Transverse colon (tissue), 4 donors: ENCODE data around the gene ITGB5. TPM values are rescaled to one million over a fixed set of nuclear protein-coding genes. Genes with fewer than 3 reads are reported as not detected.

Source experiments
- DNase-seq: peaks from one replicate; pipeline ENCODE4 v3.0.0-alpha.2; 2019
- H3K27ac ChIP-seq, 4 donors: fragments of 200-600 bp; sonication (generic); 2 replicates each; pipeline ENCODE4 v1.5.1; 2016 to 2018; ENCODE audit warnings: inconsistent platforms in 4 of 4
- H3K27me3 ChIP-seq: fragments of 200-600 bp; sonication (generic); 2 replicates; pipeline ENCODE4 v1.5.1; 2017; ENCODE audit warnings: inconsistent platforms
- H3K36me3 ChIP-seq, 4 donors: fragments of 200-600 bp; sonication (generic); 2 replicates each; pipeline ENCODE4 v1.5.1; 2017 to 2019; ENCODE audit warnings: inconsistent platforms in 4 of 4
- H3K4me1 ChIP-seq, 4 donors: fragments of 200-600 bp; sonication (generic); 2 replicates each; pipeline ENCODE4 v1.5.1; 2017 to 2020; ENCODE audit warnings: inconsistent platforms in 4 of 4
- H3K4me3 ChIP-seq, 4 donors: fragments of 200-600 bp; sonication (generic); 1 replicate in 1 of 4; 2 replicates in 3 of 4; pipeline versions ENCODE4 v1.5.1 to v1.6.1; 2017 to 2019; ENCODE audit warnings: inconsistent platforms in 4 of 4
- H3K9me3 ChIP-seq, 2 donors: fragments of 200-600 bp; sonication (generic); 2 replicates each; pipeline ENCODE4 v1.5.1; 2017 to 2019; ENCODE audit warnings: inconsistent platforms in 2 of 2
- EP300 ChIP-seq: sonication (generic); formaldehyde crosslinking; IDR thresholded peaks from one replicate; pipeline ENCODE4 v1.6.1; 2017; ENCODE audit warnings: antibody characterized with exemption, low read depth
- POLR2A ChIP-seq: fragments of 450-650 bp; IDR thresholded peaks from one replicate; pipeline ENCODE4 v1.6.1; 2016; ENCODE audit warnings: antibody characterized with exemption, mild to moderate bottlenecking, moderate library complexity
- POLR2AphosphoS5 ChIP-seq, 3 donors: sonication (generic); formaldehyde crosslinking; IDR thresholded peaks; one replicate each; pipeline ENCODE4 v1.6.1; 2016; ENCODE audit warnings: antibody characterized with exemption in 3 of 3
- WGBS, 2 donors: methylation state at CpG; one replicate each; pipeline ENCODE4 v1.1.5; 2018; ENCODE audit warnings: low coverage in 1 of 2; 5-methylcytosine and 5-hydroxymethylcytosine counted together
- in situ Hi-C, 4 donors: fragments of 200-750 bp; cut with MboI; loops; one replicate each; pipeline versions ENCODE4 v1.15.0 to v1.15.1; 2017; ENCODE audit warnings: low sequenced_read_pairs in 3 of 4, low pct_ligation_motif_present in 1 of 4, low pct_unique_long_range_greater_than_20kb in 1 of 4
- intact Hi-C: fragments of 100-400 bp; cut with DNase I; formaldehyde crosslinking; loops from one replicate; pipeline ENCODE4 v1.15.1; 2023; ENCODE audit warnings: low total_unique reads
- total RNA-seq, 4 donors: library from RNA; depleted of rRNA; stranded (reverse); fragments of >200 nt; gene quantifications; one replicate each; pipeline ENCODE4 v1.1.0, GENCODE V29; 2016
- TF ChIP-seq, protein P1 (sequence below), 5 experiments: fragments of 200-600 bp in 3 of 5; fragments of 450-650 bp in 2 of 5; sonication (generic) in 3 of 5; IDR thresholded peaks; 1 replicate in 2 of 5; 2 replicates in 3 of 5; pipeline ENCODE4 v1.5.1; 2016 to 2017; ENCODE audit warnings: antibody characterized with exemption in 5 of 5, inconsistent platforms in 3 of 5, mild to moderate bottlenecking in 2 of 5, moderate library complexity in 1 of 5

Gene ITGB5
- total RNA-seq, 4 donors from 2014 or later, result 62.8 to 572 (median 105) TPM

DNA sequence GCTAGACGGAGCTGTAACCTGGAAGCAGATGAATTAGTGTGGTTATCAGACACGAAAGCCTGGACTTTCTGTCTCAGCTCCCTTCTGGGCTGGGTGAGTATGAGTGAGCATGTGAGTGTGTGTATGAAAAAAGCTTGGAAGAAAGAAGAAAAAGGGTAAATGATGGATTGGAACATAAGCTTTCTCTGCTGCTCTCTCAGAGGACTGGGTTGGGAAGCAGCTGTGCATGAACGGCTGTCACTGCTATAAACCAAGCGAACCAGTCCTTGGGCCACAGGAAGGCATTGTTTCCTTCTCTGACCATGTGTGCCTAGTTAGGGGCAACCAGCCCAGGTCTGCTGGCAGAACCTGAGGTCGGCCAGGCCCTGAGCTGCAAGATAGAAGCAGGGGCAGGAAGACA lies 119.9 kb downstream of the ITGB5 start:
- WGBS, 2 donors, result 80 to 87% methylated on average over 3 to 5 of the region's 5 CpGs
- Histone ChIP-seq H3K27me3 (no peaks in the 10 kb centered on the region), H3K27ac (no peak overlapping the region), H3K4me1 (peaks cover 11 to 21% (median 17%) of the 10 kb centered on the region in 4 donors), H3K36me3 (peaks cover 0 to 14% (median 0%) of the 10 kb centered on the region in 4 donors), H3K4me3 (no peak overlapping the region), H3K9me3 (no peaks in the 10 kb centered on the region)
- intact Hi-C loops, result no loop called here
- no peak for DNase-seq
- in situ Hi-C loops, result loop anchor here in 1 of 4 donors (25.0 kb wide), 1 partner anchor 670 kb away; no protein-coding TSS in a partner anchor
- TF ChIP-seq EP300 (no peak), POLR2A (no peak), POLR2AphosphoS5 (IDR thresholded peaks at IDR 0.05) (no peak)
- TF ChIP-seq, protein P1, sequence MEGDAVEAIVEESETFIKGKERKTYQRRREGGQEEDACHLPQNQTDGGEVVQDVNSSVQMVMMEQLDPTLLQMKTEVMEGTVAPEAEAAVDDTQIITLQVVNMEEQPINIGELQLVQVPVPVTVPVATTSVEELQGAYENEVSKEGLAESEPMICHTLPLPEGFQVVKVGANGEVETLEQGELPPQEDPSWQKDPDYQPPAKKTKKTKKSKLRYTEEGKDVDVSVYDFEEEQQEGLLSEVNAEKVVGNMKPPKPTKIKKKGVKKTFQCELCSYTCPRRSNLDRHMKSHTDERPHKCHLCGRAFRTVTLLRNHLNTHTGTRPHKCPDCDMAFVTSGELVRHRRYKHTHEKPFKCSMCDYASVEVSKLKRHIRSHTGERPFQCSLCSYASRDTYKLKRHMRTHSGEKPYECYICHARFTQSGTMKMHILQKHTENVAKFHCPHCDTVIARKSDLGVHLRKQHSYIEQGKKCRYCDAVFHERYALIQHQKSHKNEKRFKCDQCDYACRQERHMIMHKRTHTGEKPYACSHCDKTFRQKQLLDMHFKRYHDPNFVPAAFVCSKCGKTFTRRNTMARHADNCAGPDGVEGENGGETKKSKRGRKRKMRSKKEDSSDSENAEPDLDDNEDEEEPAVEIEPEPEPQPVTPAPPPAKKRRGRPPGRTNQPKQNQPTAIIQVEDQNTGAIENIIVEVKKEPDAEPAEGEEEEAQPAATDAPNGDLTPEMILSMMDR (IDR thresholded peaks at IDR 0.05), result no peak

- no peak overlapping the region for H3K27ac ChIP-seq
- TF ChIP-seq, protein P1 (IDR thresholded peaks at IDR 0.05), result no peak
- no peak for TF ChIP-seq POLR2A
- no peak for TF ChIP-seq EP300
- TF ChIP-seq POLR2AphosphoS5 (IDR thresholded peaks at IDR 0.05), result no peak
- H3K4me1 ChIP-seq, result peaks cover 8 to 13% (median 12%) of the 10 kb centered on the region in 4 donors
- WGBS, 2 donors, result 88 to 93% methylated on average over 3 to 16 of the region's 16 CpGs
- no peaks in the 10 kb centered on the region for H3K27me3 ChIP-seq
- no peak for DNase-seq
- in situ Hi-C loops, result loop anchor here in 1 of 4 donors (25.0 kb wide), 1 partner anchor 671 kb away; no protein-coding TSS in a partner anchor
- no peak overlapping the region for H3K4me3 ChIP-seq
- peaks cover 0 to 14% (median 0%) of the 10 kb centered on the region in 4 donors for H3K36me3 ChIP-seq
- intact Hi-C loops, result no loop called here
- H3K9me3 ChIP-seq, result no peaks in the 10 kb centered on the region
Measured at GRCh38 chr3:124766113-124767095, 120.8 kb downstream of the ITGB5 start.

GRCh38 chr3:124765197-124765840 lies 121.8 kb downstream of the ITGB5 start:
- Histone ChIP-seq H3K9me3 (no peaks in the 10 kb centered on the region), H3K27ac (no peak overlapping the region), H3K4me1 (peaks cover 0 to 11% (median 10%) of the 10 kb centered on the region in 4 donors), H3K36me3 (peaks cover 0 to 14% (median 0%) of the 10 kb centered on the region in 4 donors), H3K27me3 (no peaks in the 10 kb centered on the region), H3K4me3 (no peak overlapping the region)
- TF ChIP-seq POLR2A (no peak), POLR2AphosphoS5 (IDR thresholded peaks at IDR 0.05) (no peak), EP300 (no peak)
- TF ChIP-seq, protein P1 (IDR thresholded peaks at IDR 0.05), result no peak
- intact Hi-C loops (no loop called here), in situ Hi-C loops (loop anchor here in 1 of 4 donors (25.0 kb wide), 1 partner anchor 672 kb away; no protein-coding TSS in a partner anchor)
- DNase-seq, result no peak
- WGBS, 2 donors, result 91% methylated on average over 5 of the region's 5 CpGs; no CpG with 5 or more reads in 1 of the 2 donors

DNA sequence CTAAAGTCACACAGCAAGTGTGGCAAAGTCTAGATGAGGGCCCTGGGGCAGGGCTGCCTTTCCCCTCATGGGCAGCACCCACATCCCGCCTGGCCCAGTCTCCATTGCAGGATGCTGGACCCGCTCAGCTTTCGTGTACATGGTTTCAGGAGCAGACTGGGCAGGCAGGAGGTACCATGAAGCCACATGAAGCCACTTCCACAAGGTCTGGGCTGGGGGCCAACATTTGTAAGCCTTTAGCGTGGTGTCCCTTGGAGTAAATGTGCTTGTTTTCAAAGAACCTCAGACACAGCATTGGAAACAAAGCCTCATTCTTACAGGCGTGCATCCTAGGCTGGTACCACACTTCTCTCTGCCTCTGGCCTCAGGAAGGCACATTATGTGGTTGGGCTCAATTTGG lies 122.4 kb downstream of the ITGB5 start:
- no peaks in the 10 kb centered on the region for H3K27me3 ChIP-seq
- in situ Hi-C loops, result loop anchor here (5.0 to 25.0 kb wide), 2 partner anchors 138 to 673 kb away; no protein-coding TSS in a partner anchor
- DNase-seq, result no peak
- TF ChIP-seq, protein P1 (IDR thresholded peaks at IDR 0.05), result no peak
- TF ChIP-seq EP300, result no peak
- no peak for TF ChIP-seq POLR2A
- TF ChIP-seq POLR2AphosphoS5 (IDR thresholded peaks at IDR 0.05), result no peak
- intact Hi-C loops, result no loop called here
- no peak overlapping the region for H3K27ac ChIP-seq
- H3K4me3 ChIP-seq, result no peak overlapping the region
- H3K4me1 ChIP-seq, result peaks cover 0 to 11% (median 8%) of the 10 kb centered on the region in 4 donors
- 68 to 94% methylated on average over 3 to 5 of the region's 5 CpGs for WGBS, 2 donors
- H3K36me3 ChIP-seq, result peaks cover 0 to 14% (median 0%) of the 10 kb centered on the region in 4 donors
- no peaks in the 10 kb centered on the region for H3K9me3 ChIP-seq
